Glutamatergic neuron (in vitro differentiated cells): ENCODE results near the gene PRR22. TPM values are rescaled to one million over a fixed set of nuclear protein-coding genes. Genes with fewer than 3 reads are reported as not detected.

Source experiments
- DNase-seq: peaks from one replicate; pipeline ENCODE4 v3.0.0; 2022
- H3K27ac Mint-ChIP-seq: one replicate; pipeline ENCODE4 v1.8.0; 2020; ENCODE audit warnings: mild to moderate bottlenecking, mixed read lengths, inconsistent platforms; ENCODE audit not compliant: unreplicated experiment
- H3K27me3 Mint-ChIP-seq: one replicate; pipeline ENCODE4 v1.8.0; 2020; ENCODE audit warnings: mild to moderate bottlenecking, moderate library complexity, mixed read lengths, inconsistent platforms; ENCODE audit not compliant: unreplicated experiment
- H3K36me3 Mint-ChIP-seq: one replicate; pipeline ENCODE4 v1.8.0; 2020; ENCODE audit warnings: mild to moderate bottlenecking, mixed read lengths, inconsistent platforms; ENCODE audit not compliant: unreplicated experiment
- H3K4me1 Mint-ChIP-seq: one replicate; pipeline ENCODE4 v1.8.0; 2020; ENCODE audit warnings: mild to moderate bottlenecking, low read depth, mixed read lengths, inconsistent platforms; ENCODE audit not compliant: unreplicated experiment
- H3K4me3 Mint-ChIP-seq: one replicate; pipeline ENCODE4 v1.8.0; 2020; ENCODE audit warnings: mild to moderate bottlenecking, mixed read lengths, inconsistent platforms; ENCODE audit not compliant: unreplicated experiment
- H3K9me3 Mint-ChIP-seq: one replicate; pipeline ENCODE4 v1.8.0; 2020; ENCODE audit warnings: mild to moderate bottlenecking, moderate library complexity, mixed read lengths, inconsistent platforms; ENCODE audit not compliant: unreplicated experiment
- CTCF ChIP-seq: fragments of 200-600 bp; sonication (generic); IDR thresholded peaks from one replicate; pipeline ENCODE4 v1.5.0; 2021; ENCODE audit not compliant: partially characterized antibody, unreplicated experiment
- total RNA-seq: library from RNA; stranded (reverse); fragmentation: NEBNext Ultra II Directional; extraction: Animal tissue kit (Norgen Biotek cat#: 25700); gene quantifications from one replicate; pipeline ENCODE4 v1.2.1, GENCODE V29; 2021; ENCODE audit not compliant: unreplicated experiment

The PRR22 gene
- total RNA-seq, 1 donor from 2014 or later = 3.1 TPM

DNA sequence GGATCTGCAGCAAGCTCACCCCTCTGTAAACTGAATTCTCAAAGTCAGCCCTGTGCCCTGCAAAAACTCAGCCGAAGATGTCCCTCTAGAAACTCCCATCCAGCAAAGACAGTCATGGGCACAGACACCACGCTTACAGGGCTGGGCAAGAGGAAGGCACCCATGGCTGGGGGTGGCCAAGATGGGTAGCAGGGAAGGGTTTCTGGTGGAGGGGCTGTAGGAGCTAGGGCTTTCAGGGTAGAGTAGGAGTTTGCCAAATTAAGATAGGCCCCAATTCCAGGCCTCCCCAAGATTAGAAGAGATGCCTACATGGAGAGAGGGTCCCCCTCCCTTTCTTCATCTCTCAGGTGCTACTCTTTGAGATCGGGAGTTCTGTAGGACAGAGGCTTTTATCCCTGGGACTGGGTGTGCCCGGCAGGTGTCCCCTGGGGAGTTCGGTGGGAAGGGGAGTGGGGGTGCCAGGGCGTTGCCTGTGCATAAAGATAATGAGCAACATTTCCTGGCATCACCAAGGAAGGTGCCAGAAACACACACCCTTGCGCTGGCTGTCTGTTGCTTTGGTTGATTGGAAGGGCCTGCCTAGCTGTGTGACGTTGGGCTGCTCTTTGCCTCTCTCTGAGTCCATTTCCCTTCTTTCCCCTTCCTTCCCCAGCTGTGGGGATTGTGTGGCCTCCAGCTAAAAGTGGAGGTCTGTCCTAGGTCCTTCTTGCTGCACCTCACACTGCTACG is 29.7 kb upstream of the PRR22 start:
- no peak overlapping the region for H3K27ac Mint-ChIP-seq
- no peak overlapping the region for H3K4me3 Mint-ChIP-seq
- H3K9me3 Mint-ChIP-seq = peaks cover 3% of the 10 kb centered on the region
- H3K27me3 Mint-ChIP-seq = peaks cover 3% of the 10 kb centered on the region
- H3K4me1 Mint-ChIP-seq = peaks cover 3% of the 10 kb centered on the region
- no peaks in the 10 kb centered on the region for H3K36me3 Mint-ChIP-seq
- DNase-seq = no peak
- TF ChIP-seq CTCF = no peak

DNA sequence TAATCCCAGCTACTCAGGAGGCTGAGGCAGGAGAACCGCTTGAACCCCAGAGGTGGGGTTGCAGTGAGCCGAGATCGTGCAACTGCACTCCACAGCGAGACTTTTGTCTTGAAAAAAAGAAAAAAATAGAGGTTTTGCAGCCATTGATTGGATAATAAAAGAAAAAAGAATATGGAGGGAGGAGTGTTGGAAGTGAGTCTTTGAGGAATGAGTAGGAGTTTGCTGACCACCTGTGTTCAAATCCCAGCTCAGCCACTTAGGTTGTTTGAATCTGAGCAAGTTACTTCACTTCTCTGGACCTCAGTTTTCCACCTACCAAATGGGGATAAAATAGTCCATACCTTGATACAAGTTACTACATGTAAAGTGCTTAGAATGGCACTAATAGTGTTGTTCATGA is 26.6 kb upstream of the PRR22 start:
- H3K4me1 Mint-ChIP-seq = peaks cover 3% of the 10 kb centered on the region
- TF ChIP-seq CTCF = no peak
- no peak for DNase-seq
- peaks cover 7% of the 10 kb centered on the region for H3K27me3 Mint-ChIP-seq
- no peak overlapping the region for H3K4me3 Mint-ChIP-seq
- peaks cover 3% of the 10 kb centered on the region for H3K9me3 Mint-ChIP-seq
- no peak overlapping the region for H3K27ac Mint-ChIP-seq
- no peaks in the 10 kb centered on the region for H3K36me3 Mint-ChIP-seq

DNA sequence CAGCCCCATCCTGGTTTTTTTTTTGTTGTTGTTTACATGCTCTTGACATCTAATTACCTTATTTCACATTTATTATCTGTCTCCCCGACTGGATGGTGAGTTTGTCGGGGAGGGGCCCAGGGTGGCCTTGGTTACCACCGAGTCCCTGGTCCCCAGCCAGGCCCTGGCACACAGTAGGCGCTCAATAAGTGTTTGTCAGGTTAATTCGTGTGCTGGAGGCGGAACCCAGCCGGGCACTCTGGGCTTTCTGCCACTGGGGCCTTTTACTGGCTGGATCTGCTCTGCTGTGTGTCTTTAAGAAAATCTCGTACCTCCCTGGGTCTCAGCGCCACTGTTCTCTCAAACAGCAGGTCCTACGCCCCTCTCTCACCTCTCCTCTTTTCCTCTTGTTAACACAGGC is 24.9 kb upstream of the PRR22 start:
- TF ChIP-seq CTCF = no peak
- H3K4me3 Mint-ChIP-seq = no peak overlapping the region
- H3K4me1 Mint-ChIP-seq = no peaks in the 10 kb centered on the region
- no peak overlapping the region for H3K27ac Mint-ChIP-seq
- H3K9me3 Mint-ChIP-seq = peaks cover 3% of the 10 kb centered on the region
- no peaks in the 10 kb centered on the region for H3K36me3 Mint-ChIP-seq
- DNase-seq = no peak
- peaks cover 9% of the 10 kb centered on the region for H3K27me3 Mint-ChIP-seq

GRCh38 chr19:5809053-5809452 is 24.5 kb upstream of the PRR22 start:
- H3K9me3 Mint-ChIP-seq = peaks cover 3% of the 10 kb centered on the region
- no peak for TF ChIP-seq CTCF
- peaks cover 12% of the 10 kb centered on the region for H3K27me3 Mint-ChIP-seq
- H3K4me3 Mint-ChIP-seq = no peak overlapping the region
- no peak for DNase-seq
- no peaks in the 10 kb centered on the region for H3K36me3 Mint-ChIP-seq
- H3K4me1 Mint-ChIP-seq = no peaks in the 10 kb centered on the region
- H3K27ac Mint-ChIP-seq = no peak overlapping the region

DNA sequence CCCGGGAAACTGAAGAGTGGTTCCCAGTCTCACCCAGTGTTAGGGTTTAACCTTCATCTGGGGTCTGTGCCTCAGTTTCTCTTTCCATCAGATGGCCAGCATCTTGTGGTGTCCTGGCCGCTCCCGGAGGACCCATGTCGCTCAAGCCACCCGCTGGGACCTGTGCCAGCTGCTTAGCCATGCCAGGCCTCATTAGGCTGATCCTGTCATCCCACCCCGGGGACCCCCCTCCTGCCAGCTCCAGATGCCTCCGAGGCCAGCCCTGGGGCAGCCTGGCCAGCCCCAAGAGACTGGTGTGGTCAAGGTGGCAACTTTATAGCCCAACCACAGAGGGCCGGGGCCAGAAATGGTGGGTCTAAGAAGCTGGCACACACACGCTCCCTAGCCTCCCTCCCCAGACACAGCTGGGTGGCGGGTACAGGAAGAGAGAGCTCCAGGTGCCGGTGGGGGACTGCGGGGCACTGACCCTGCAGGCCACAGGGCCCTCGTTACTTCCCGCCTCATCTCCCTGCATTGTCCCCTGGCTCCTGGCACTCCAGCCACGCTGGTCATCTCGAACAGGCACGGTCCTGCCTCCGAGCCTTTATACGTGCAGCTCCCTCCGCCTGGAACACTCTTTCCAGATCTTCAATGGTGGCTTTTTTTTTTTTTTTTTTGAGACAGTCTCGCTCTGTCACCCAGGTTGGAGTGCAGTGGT is 23.7 kb upstream of the PRR22 start:
- H3K4me3 Mint-ChIP-seq = no peak overlapping the region
- no peak for TF ChIP-seq CTCF
- H3K9me3 Mint-ChIP-seq = peaks cover 3% of the 10 kb centered on the region
- DNase-seq = no peak
- peaks cover under 1% of the 10 kb centered on the region for H3K4me1 Mint-ChIP-seq
- peaks cover 15% of the 10 kb centered on the region for H3K27me3 Mint-ChIP-seq
- H3K36me3 Mint-ChIP-seq = no peaks in the 10 kb centered on the region
- no peak overlapping the region for H3K27ac Mint-ChIP-seq
